Fibroblast of pulmonary artery (primary cell): ENCODE data around the gene NAT14.

ENCODE experiments used
- DNase-seq: peaks from one replicate; pipeline ENCODE4 v3.0.0-alpha.2; 2010; ENCODE audit warnings: low read depth
- H3K4me3 ChIP-seq: replicated peaks from 2 replicates; pipeline ENCODE4 v1.5.1; 2011; ENCODE audit warnings: low read depth, mild to moderate bottlenecking, control low read depth, low read length, moderate library complexity
- CTCF ChIP-seq: IDR thresholded peaks from 2 replicates; pipeline ENCODE4 v1.5.1; 2011; ENCODE audit warnings: mild to moderate bottlenecking, control low read depth, low read length, inconsistent platforms; ENCODE audit errors: missing control alignments

NAT14 gene

DNA sequence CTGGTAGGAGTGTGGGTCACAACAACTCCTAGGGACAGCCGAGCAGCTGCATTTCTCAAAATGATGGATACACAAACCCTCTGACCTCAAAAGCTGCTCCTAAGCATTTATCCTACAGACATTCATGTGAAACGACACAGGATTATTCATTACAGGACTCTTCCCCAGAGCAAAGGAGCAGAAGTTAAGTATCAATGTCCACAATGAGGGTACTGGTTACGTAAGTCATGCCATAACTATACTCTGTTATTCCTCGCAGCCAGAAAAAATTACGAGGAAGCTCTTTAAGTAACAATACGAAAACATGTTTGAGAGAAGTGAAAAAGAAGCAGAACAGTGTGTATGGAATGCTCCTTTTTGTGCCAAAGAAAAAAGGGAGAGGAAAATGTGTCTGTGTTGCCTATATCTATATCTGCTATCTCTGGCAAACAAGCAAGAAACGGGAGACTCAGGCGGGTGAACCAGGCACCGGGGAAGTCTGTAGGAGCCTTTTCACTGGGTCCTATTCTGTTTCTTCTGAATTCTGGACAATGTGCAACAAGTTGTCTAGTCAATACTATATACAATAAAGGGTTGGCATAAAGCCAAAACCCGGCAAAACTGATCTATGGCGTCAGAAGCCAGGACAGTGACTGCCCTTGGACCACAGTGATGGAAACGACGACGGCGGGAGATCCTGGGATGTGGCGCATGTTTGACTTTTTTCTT is 24.9 kb upstream of the NAT14 start:
- TF ChIP-seq CTCF: no peak
- peak overlapping the region; percentile 92 for H3K4me3 ChIP-seq
- peak; percentile 56 for DNase-seq

GRCh38 chr19:55460670-55461258 is 24.2 kb upstream of the NAT14 start:
- peak overlapping the region; percentile 92 for H3K4me3 ChIP-seq
- peak; percentile 92 for DNase-seq
- TF ChIP-seq CTCF: no peak

DNA sequence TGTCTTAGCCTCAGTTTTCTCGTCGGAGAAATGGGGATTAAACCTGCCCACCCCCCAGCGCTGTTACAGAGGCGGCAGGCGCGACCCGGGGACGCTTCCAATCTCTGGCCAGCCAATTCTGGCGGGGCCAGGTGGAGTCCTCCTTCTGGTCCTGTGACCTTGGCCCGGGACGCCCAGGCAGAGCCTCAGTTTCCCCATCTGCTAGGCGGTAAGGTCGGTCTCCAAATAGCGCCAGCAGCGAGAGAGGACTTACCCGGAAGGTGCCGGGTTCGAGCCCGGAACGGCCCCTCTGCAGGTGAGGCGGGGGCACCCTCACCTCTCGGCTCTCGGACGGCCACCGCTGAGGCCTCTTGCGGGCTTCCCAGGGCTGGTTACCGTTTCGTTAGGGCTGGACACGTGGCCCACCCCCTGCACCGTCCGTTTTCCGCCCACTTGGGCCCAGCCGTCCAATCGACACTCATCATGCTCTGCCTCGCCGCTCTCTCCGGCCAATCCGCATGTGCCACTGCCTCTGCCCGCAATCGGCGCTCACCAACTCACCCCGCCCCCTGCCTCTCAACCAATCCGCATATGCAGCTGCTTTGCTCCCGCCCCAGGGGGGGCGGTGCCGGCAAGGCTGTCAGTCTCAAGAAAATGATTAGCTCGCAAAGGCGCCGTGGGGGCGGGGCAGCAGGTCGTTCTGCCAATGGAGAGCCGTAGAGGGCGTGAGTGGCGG is 23.6 kb upstream of the NAT14 start, which contains the start of gene ISOC2:
Gene ISOC2 (minus strand): TSS at position 384 of the 715 bp plus-strand sequence. CDS start 5,156 bp downstream, outside the sequence.
- peak; percentile 100 for DNase-seq
- H3K4me3 ChIP-seq: peak within 1 kb of the TSS; percentile 92
- no peak for TF ChIP-seq CTCF

DNA sequence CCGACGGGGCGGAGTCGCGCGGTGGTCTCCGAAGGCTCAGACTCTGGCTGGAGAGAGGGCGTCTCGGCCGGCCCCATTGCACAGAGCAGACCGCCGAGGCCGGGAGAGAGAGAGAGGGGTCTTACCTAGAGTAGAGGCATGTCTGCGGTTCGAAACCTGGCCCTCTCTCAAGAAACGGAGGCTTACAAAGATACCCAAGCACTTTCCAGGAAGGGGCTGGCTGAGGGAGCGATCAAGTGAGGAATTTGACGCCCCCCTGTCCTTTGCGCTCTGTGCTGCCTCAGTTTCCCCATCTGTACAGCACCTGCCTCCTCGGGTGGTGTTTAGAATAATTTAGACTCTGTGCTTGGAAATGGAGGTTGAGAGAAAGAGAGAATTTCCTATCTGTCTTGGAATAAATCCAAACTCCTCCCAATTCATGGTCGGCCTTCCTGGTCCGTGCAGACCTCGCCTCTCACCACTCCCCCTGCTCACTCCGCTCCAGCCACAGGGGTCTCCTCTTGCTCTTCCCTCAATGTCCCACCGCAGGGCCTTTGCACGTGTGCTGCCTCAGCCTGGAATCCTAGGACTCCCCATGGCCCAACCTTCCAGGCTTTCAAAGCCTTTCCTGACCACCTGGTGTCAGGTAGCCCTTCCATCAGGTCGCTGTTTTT is 22.9 kb upstream of the NAT14 start:
- H3K4me3 ChIP-seq: peak overlapping the region; percentile 64
- TF ChIP-seq CTCF: no peak
- DNase-seq: peak; percentile 53

GRCh38 chr19:55462722-55463121 is 22.3 kb upstream of the NAT14 start:
- no peak for TF ChIP-seq CTCF
- DNase-seq: no peak
- no peak overlapping the region for H3K4me3 ChIP-seq

DNA sequence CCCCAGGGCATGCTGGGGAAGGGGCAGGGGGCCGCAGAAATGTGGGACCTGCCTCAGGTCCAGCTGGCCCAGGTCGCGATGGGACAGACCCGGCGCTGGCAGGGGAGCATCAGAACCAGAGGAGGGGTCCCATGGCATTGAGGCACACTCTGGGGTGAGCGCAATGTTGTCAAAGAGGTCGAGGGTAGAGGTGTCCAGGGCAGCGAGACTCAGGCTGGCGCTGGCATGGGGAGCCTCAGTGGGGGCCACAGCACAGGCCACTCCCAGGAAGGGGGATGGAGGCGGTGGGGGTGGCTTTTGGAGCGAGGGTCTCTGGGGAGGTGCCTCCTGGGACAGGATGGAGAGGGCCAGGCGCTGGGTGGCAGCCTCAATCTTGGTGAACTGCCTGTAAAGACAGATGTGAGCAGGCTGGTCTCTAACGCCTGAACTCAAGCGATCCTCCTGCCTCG is 21.4 kb upstream of the NAT14 start:
- no peak for DNase-seq
- no peak overlapping the region for H3K4me3 ChIP-seq
- TF ChIP-seq CTCF: no peak
